OCI-LY1 (cell line): ENCODE measurements around the gene CFAP251.

ENCODE experiments used
- CTCF ChIP-seq: fragments of 200-600 bp; sonication (generic), shearing (Covaris generic); IDR thresholded peaks from 2 replicates; pipeline ENCODE4 v1.5.1; 2017; ENCODE audit warnings: mild to moderate bottlenecking, antibody characterized with exemption, low read length, moderate library complexity, mixed read lengths
- EZH2 ChIP-seq: fragments of 200-600 bp; sonication (generic), shearing (Covaris generic); IDR thresholded peaks from 2 replicates; pipeline ENCODE4 v1.8.0; 2017; ENCODE audit warnings: borderline replicate concordance, mixed run types, mild to moderate bottlenecking, antibody characterized with exemption, low read length, moderate library complexity, mixed read lengths

GRCh38 chr12:121926874-121927706, 8.7 kb downstream of the CFAP251 start:
- TF ChIP-seq CTCF (no peak), EZH2 (no peak)
